SH-SY5Y (cell line): ENCODE measurements around the gene STK4.

Experiments used
- GATA2 ChIP-seq: IDR thresholded peaks from 2 replicates; pipeline ENCODE4 v1.6.1; 2011; ENCODE audit warnings: mild to moderate bottlenecking, low read depth, low read length
- GATA3 ChIP-seq: IDR thresholded peaks from 2 replicates; pipeline ENCODE4 v1.6.1; 2011; ENCODE audit warnings: low read depth, mild to moderate bottlenecking, low read length, moderate library complexity

STK4 gene

GRCh38 chr20:45080867-45081624 lies 114.7 kb downstream of the STK4 start:
- TF ChIP-seq GATA2 (no peak), GATA3 (no peak)

GRCh38 chr20:45082468-45082867 lies 116.2 kb downstream of the STK4 start:
- TF ChIP-seq GATA3 (no peak), GATA2 (no peak)

GRCh38 chr20:45083127-45083526 lies 116.8 kb downstream of the STK4 start:
- TF ChIP-seq GATA2 (no peak), GATA3 (no peak)

- no peak for TF ChIP-seq GATA2
- TF ChIP-seq GATA3 = no peak
These were observed 119.0 kb downstream of the STK4 start for GRCh38 chr20:45085289-45085688.

GRCh38 chr20:45085867-45086266 lies 119.6 kb downstream of the STK4 start:
- TF ChIP-seq GATA3 = no peak
- no peak for TF ChIP-seq GATA2

- TF ChIP-seq GATA2 (no peak), GATA3 (no peak)
These were observed 120.9 kb downstream of the STK4 start for GRCh38 chr20:45087097-45087790.

- TF ChIP-seq GATA3 (no peak), GATA2 (no peak)
These were observed 121.5 kb downstream of the STK4 start for GRCh38 chr20:45087814-45088213.

- no peak for TF ChIP-seq GATA2
- no peak for TF ChIP-seq GATA3
These were observed 121.9 kb downstream of the STK4 start for GRCh38 chr20:45088247-45088646.

GRCh38 chr20:45090481-45090880 lies 124.2 kb downstream of the STK4 start:
- TF ChIP-seq GATA2 = no peak

- TF ChIP-seq GATA3 (no peak), GATA2 (no peak)
These were observed 125.1 kb downstream of the STK4 start for GRCh38 chr20:45091366-45091765.

- TF ChIP-seq GATA2 (no peak), GATA3 (no peak)
These were observed 126.6 kb downstream of the STK4 start for GRCh38 chr20:45092898-45093297.

GRCh38 chr20:45094201-45094600 lies 127.9 kb downstream of the STK4 start:
- TF ChIP-seq GATA3 = no peak
- TF ChIP-seq GATA2 = no peak

GRCh38 chr20:45094864-45095574 lies 128.7 kb downstream of the STK4 start:
- TF ChIP-seq GATA3 (no peak), GATA2 (no peak)

- no peak for TF ChIP-seq GATA2
- TF ChIP-seq GATA3 = no peak
These were observed 129.5 kb downstream of the STK4 start for GRCh38 chr20:45095805-45096238.
